RWPE2 (cell line): ENCODE measurements around the gene MYL7.

ENCODE experiments used
- ATAC-seq: fragments of 200-7000 bp; cut with Tn5 transposase; 3 replicates; pipeline ENCODE4 v1.9.1; 2021; ENCODE audit warnings: low read depth
- DNase-seq: peaks from one replicate; pipeline ENCODE4 v3.0.0-alpha.2; 2020; ENCODE audit warnings: low spot score
- H3K27ac ChIP-seq: fragments of 450-650 bp; 2 replicates; pipeline ENCODE4 v1.5.1; 2017; ENCODE audit warnings: mild to moderate bottlenecking; ENCODE audit not compliant: poor library complexity, severe bottlenecking
- H3K27me3 ChIP-seq: fragments of 250-450 bp; sonication (Bioruptor Pico); 2 replicates; pipeline ENCODE4 v1.5.1; 2021; ENCODE audit warnings: mild to moderate bottlenecking, moderate library complexity; ENCODE audit not compliant: insufficient read depth, poor library complexity, severe bottlenecking
- H3K36me3 ChIP-seq: fragments of 250-450 bp; sonication (Bioruptor Pico); 2 replicates; pipeline ENCODE4 v1.5.1; 2020; ENCODE audit warnings: low read depth, mild to moderate bottlenecking, moderate library complexity
- H3K4me1 ChIP-seq: fragments of 250-450 bp; sonication (Bioruptor Pico); 2 replicates; pipeline ENCODE4 v1.5.1; 2021; ENCODE audit warnings: mild to moderate bottlenecking, moderate library complexity; ENCODE audit not compliant: insufficient read depth, poor library complexity, severe bottlenecking
- H3K4me3 ChIP-seq: fragments of 250-450 bp; sonication (Bioruptor Pico); 2 replicates; pipeline ENCODE4 v1.5.1; 2021; ENCODE audit warnings: mild to moderate bottlenecking, moderate library complexity; ENCODE audit not compliant: severe bottlenecking
- H3K9me3 ChIP-seq: fragments of 250-450 bp; sonication (Bioruptor Pico); 2 replicates; pipeline ENCODE4 v1.5.1; 2021; ENCODE audit warnings: mild to moderate bottlenecking, moderate library complexity; ENCODE audit not compliant: severe bottlenecking
- CTCF ChIP-seq: fragments of 450-650 bp; IDR thresholded peaks from one replicate; pipeline ENCODE4 v1.5.1; 2017; ENCODE audit warnings: mild to moderate bottlenecking, moderate library complexity; ENCODE audit not compliant: poor library complexity, severe bottlenecking

MYL7 gene

DNA sequence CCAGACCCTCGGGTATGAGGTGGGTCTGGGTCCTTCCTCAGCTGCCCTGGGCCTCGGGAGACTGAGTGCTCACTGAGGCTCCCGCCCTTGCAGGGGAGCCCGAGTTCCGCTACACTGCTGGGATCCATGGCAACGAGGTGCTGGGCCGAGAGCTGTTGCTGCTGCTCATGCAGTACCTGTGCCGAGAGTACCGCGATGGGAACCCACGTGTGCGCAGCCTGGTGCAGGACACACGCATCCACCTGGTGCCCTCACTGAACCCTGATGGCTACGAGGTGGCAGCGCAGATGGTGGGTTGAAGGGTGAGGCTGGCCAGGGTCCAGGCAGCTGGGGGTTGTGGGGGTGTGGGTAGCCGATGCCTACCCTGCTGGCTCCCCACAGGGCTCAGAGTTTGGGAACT is 29.4 kb downstream of the MYL7 start:
- no peak for TF ChIP-seq CTCF
- no peak overlapping the region for H3K27ac ChIP-seq
- peaks cover 22% of the 10 kb centered on the region for H3K36me3 ChIP-seq
- H3K4me3 ChIP-seq: no peak overlapping the region
- DNase-seq (no peak), ATAC-seq (no peak)
- no peaks in the 10 kb centered on the region for H3K9me3 ChIP-seq
- H3K4me1 ChIP-seq: no peaks in the 10 kb centered on the region
- H3K27me3 ChIP-seq: no peaks in the 10 kb centered on the region

DNA sequence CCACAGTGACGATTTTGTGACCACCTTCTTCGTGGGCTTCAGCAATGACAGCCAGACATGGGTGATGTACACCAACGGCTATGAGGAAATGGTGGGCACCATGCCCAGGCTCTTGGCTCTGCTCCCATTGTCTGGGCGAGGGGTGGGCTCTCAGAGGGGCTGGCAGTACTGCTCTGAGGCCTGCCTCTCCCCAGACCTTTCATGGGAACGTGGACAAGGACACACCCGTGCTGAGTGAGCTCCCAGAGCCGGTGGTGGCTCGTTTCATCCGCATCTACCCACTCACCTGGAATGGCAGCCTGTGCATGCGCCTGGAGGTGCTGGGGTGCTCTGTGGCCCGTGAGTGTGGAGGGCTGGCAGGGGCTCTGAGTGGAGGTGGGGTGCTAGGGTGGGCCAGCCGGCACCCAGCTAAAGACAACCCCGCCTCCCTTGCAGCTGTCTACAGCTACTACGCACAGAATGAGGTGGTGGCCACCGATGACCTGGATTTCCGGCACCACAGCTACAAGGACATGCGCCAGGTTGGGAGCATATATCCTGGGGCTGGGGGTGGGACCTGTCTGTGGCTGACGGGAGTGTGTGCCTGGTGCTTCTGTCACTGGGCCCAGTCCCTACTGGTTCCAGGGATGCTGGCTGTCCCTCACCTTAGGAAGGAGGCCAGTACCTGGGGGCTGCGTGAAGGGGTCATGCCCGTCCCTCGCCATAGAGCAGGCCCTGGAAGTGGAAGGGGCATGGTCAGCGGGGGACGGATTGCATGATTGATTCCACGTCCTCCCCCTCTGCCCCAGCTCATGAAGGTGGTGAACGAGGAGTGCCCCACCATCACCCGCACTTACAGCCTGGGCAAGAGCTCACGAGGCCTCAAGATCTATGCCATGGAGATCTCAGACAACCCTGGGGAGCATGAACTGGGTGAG is 30.2 kb downstream of the MYL7 start:
- DNase-seq (no peak), ATAC-seq (no peak)
- Histone ChIP-seq H3K27me3 (no peaks in the 10 kb centered on the region), H3K27ac (no peak overlapping the region), H3K4me1 (no peaks in the 10 kb centered on the region), H3K4me3 (no peak overlapping the region), H3K36me3 (peaks cover 20% of the 10 kb centered on the region), H3K9me3 (no peaks in the 10 kb centered on the region)
- no peak for TF ChIP-seq CTCF

DNA sequence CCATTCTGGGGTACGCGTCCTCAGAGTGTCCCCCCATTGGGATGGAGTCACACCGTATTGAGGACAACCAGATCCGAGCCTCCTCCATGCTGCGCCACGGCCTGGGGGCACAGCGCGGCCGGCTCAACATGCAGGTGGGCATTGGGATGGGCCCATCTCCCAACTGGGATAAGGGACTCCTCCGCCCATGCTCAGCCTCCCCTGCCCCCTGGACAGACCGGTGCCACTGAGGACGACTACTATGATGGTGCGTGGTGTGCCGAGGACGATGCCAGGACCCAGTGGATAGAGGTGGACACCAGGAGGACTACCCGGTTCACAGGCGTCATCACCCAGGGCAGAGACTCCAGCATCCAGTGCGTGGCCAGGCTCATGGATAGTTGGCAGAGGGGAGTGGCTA is 31.1 kb downstream of the MYL7 start:
- DNase-seq (no peak), ATAC-seq (no peak)
- no peak overlapping the region for H3K4me3 ChIP-seq
- no peak overlapping the region for H3K27ac ChIP-seq
- H3K9me3 ChIP-seq: no peaks in the 10 kb centered on the region
- H3K36me3 ChIP-seq: peaks cover 12% of the 10 kb centered on the region; the same call in 1 of the 2 replicates
- H3K27me3 ChIP-seq: no peaks in the 10 kb centered on the region
- TF ChIP-seq CTCF: no peak
- H3K4me1 ChIP-seq: peaks cover 9% of the 10 kb centered on the region

- H3K27ac ChIP-seq: no peak overlapping the region
- DNase-seq: no peak
- no peak for TF ChIP-seq CTCF
- ATAC-seq: no peak
- H3K27me3 ChIP-seq: no peaks in the 10 kb centered on the region
- no peaks in the 10 kb centered on the region for H3K9me3 ChIP-seq
- H3K4me3 ChIP-seq: no peak overlapping the region
- peaks cover 9% of the 10 kb centered on the region for H3K4me1 ChIP-seq
- 0 out of 2 replicates have a peak, but pooled peaks cover 2% of the 10 kb centered on the region for H3K36me3 ChIP-seq
Measured at GRCh38 chr7:44108768-44109750, 32.1 kb downstream of the MYL7 start.
